Stomach smooth muscle (tissue), 2 donors: ENCODE measurements around the gene DLG1.

Experiments
- H3K27ac ChIP-seq: one replicate; pipeline ENCODE4 v1.7.0; 2013; ENCODE audit warnings: mild to moderate bottlenecking, low read length, inconsistent platforms
- H3K27me3 ChIP-seq, 2 donors: one replicate each; pipeline ENCODE4 v1.7.0; 2013; ENCODE audit warnings: low read length in 2 of 2; ENCODE audit not compliant: insufficient read depth in 2 of 2, control insufficient read depth in 1 of 2
- H3K36me3 ChIP-seq, 2 donors: one replicate each; pipeline ENCODE4 v1.7.0; 2013; ENCODE audit warnings: low read length in 2 of 2; ENCODE audit not compliant: control insufficient read depth in 2 of 2, insufficient read depth in 2 of 2
- H3K4me1 ChIP-seq: one replicate; pipeline ENCODE4 v1.7.0; 2013; ENCODE audit warnings: low read length; ENCODE audit not compliant: control insufficient read depth, insufficient read depth
- H3K4me3 ChIP-seq, 2 donors: one replicate each; pipeline ENCODE4 v1.7.0; 2013; ENCODE audit warnings: low read length in 2 of 2
- H3K9ac ChIP-seq, 2 donors: one replicate each; pipeline ENCODE4 v1.7.0; 2013; ENCODE audit warnings: low read length in 2 of 2, mild to moderate bottlenecking in 1 of 2
- H3K9me3 ChIP-seq, 2 donors: one replicate each; pipeline ENCODE4 v1.7.0; 2013; ENCODE audit warnings: low read length in 2 of 2; ENCODE audit not compliant: control insufficient read depth in 2 of 2
- donor health status: healthy.
- donor health status: Pancreatic carcinoma.

DLG1 gene

GRCh38 chr3:197317250-197317963, 19.0 kb upstream of the DLG1 start:
- H3K27me3 ChIP-seq, result no peaks in the 10 kb centered on the region
- no peaks in the 10 kb centered on the region for H3K4me1 ChIP-seq
- H3K27ac ChIP-seq, result no peak overlapping the region
- no peaks in the 10 kb centered on the region for H3K36me3 ChIP-seq
- no peak overlapping the region for H3K9ac ChIP-seq
- no peak overlapping the region for H3K4me3 ChIP-seq
- H3K9me3 ChIP-seq, result peaks cover 0 to 2% of the 10 kb centered on the region in 2 donors

- Histone ChIP-seq H3K36me3 (no peaks in the 10 kb centered on the region), H3K4me3 (no peak overlapping the region), H3K9me3 (no peaks in the 10 kb centered on the region), H3K27ac (no peak overlapping the region), H3K4me1 (no peaks in the 10 kb centered on the region), H3K27me3 (no peaks in the 10 kb centered on the region), H3K9ac (no peak overlapping the region)
These were observed 14.0 kb upstream of the DLG1 start for GRCh38 chr3:197312431-197312830.

GRCh38 chr3:197311591-197311990, 13.2 kb upstream of the DLG1 start:
- H3K36me3 ChIP-seq, result no peaks in the 10 kb centered on the region
- no peak overlapping the region for H3K9ac ChIP-seq
- H3K27me3 ChIP-seq, result no peaks in the 10 kb centered on the region
- H3K4me3 ChIP-seq, result no peak overlapping the region
- H3K4me1 ChIP-seq, result no peaks in the 10 kb centered on the region
- H3K9me3 ChIP-seq, result no peaks in the 10 kb centered on the region
- H3K27ac ChIP-seq, result no peak overlapping the region

GRCh38 chr3:197309528-197310361, 11.3 kb upstream of the DLG1 start:
- no peak overlapping the region for H3K4me3 ChIP-seq
- no peaks in the 10 kb centered on the region for H3K36me3 ChIP-seq
- no peaks in the 10 kb centered on the region for H3K27me3 ChIP-seq
- no peak overlapping the region for H3K27ac ChIP-seq
- no peak overlapping the region for H3K9ac ChIP-seq
- H3K9me3 ChIP-seq, result no peaks in the 10 kb centered on the region
- H3K4me1 ChIP-seq, result no peaks in the 10 kb centered on the region

GRCh38 chr3:197308591-197308990, 10.2 kb upstream of the DLG1 start:
- Histone ChIP-seq H3K27me3 (no peaks in the 10 kb centered on the region), H3K9me3 (no peaks in the 10 kb centered on the region), H3K36me3 (no peaks in the 10 kb centered on the region), H3K9ac (no peak overlapping the region), H3K4me1 (no peaks in the 10 kb centered on the region), H3K27ac (no peak overlapping the region), H3K4me3 (no peak overlapping the region)

- H3K4me1 ChIP-seq, result no peaks in the 10 kb centered on the region
- no peaks in the 10 kb centered on the region for H3K27me3 ChIP-seq
- no peak overlapping the region for H3K4me3 ChIP-seq
- H3K9ac ChIP-seq, result no peak overlapping the region
- no peaks in the 10 kb centered on the region for H3K36me3 ChIP-seq
- no peaks in the 10 kb centered on the region for H3K9me3 ChIP-seq
- no peak overlapping the region for H3K27ac ChIP-seq
These were observed 8.1 kb upstream of the DLG1 start for GRCh38 chr3:197306374-197307086.

- H3K4me3 ChIP-seq, result no peak overlapping the region
- no peaks in the 10 kb centered on the region for H3K27me3 ChIP-seq
- H3K9ac ChIP-seq, result no peak overlapping the region
- no peaks in the 10 kb centered on the region for H3K9me3 ChIP-seq
- H3K4me1 ChIP-seq, result no peaks in the 10 kb centered on the region
- H3K36me3 ChIP-seq, result no peaks in the 10 kb centered on the region
- H3K27ac ChIP-seq, result no peak overlapping the region
These were observed 7.4 kb upstream of the DLG1 start for GRCh38 chr3:197305854-197306253.

GRCh38 chr3:197303452-197303851, 5.0 kb upstream of the DLG1 start:
- H3K27ac ChIP-seq, result no peak overlapping the region
- no peak overlapping the region for H3K9ac ChIP-seq
- H3K9me3 ChIP-seq, result no peaks in the 10 kb centered on the region
- H3K4me1 ChIP-seq, result peaks cover 7% of the 10 kb centered on the region
- H3K27me3 ChIP-seq, result no peaks in the 10 kb centered on the region
- H3K36me3 ChIP-seq, result no peaks in the 10 kb centered on the region
- H3K4me3 ChIP-seq, result no peak overlapping the region

- H3K27me3 ChIP-seq, result no peaks in the 10 kb centered on the region
- peaks cover 7% of the 10 kb centered on the region for H3K4me1 ChIP-seq
- no peak overlapping the region for H3K9ac ChIP-seq
- no peaks in the 10 kb centered on the region for H3K36me3 ChIP-seq
- H3K4me3 ChIP-seq, result no peak overlapping the region
- H3K27ac ChIP-seq, result no peak overlapping the region
- H3K9me3 ChIP-seq, result no peaks in the 10 kb centered on the region
These were observed 4.4 kb upstream of the DLG1 start for GRCh38 chr3:197302696-197303341.

- Histone ChIP-seq H3K4me3 (no peak overlapping the region), H3K9me3 (no peaks in the 10 kb centered on the region), H3K27ac (no peak overlapping the region), H3K9ac (no peak overlapping the region), H3K36me3 (no peaks in the 10 kb centered on the region), H3K4me1 (peaks cover 7% of the 10 kb centered on the region), H3K27me3 (no peaks in the 10 kb centered on the region)
These were observed 3.6 kb upstream of the DLG1 start for GRCh38 chr3:197302033-197302432.
